ENCODE data around the gene ADAMTS2. TPM values are rescaled to one million over a fixed set of nuclear protein-coding genes. Genes with fewer than 3 reads are reported as not detected.
A peak's percentile ranks its signal among the peaks of the same experiment; 100 is the strongest.

Gene ADAMTS2
- total RNA-seq, 1 donor from 2014 or later, result 29.7 TPM

GRCh38 chr5:179306191-179307012 lies 38.9 kb downstream of the ADAMTS2 start:
- H3K4me1 ChIP-seq (ENCODE audit: control insufficient read depth in 3 of 3, insufficient read depth in 3 of 3, low read length in 3 of 3), result peaks cover 0 to 12% (median 7%) of the 10 kb centered on the region in 3 donors
- H3K27ac ChIP-seq (ENCODE audit: low read depth, low read length), result no peak overlapping the region
- H3K27me3 ChIP-seq (ENCODE audit: control insufficient read depth in 3 of 3, insufficient read depth in 3 of 3, low read length in 3 of 3), result no peaks in the 10 kb centered on the region
- no peak overlapping the region for H3K9ac ChIP-seq (ENCODE audit: low read depth in 1 of 3, low read length in 3 of 3)
- no peak overlapping the region for H3K4me3 ChIP-seq (ENCODE audit: low read length in 3 of 3)
- H3K9me3 ChIP-seq (ENCODE audit: control insufficient read depth in 3 of 3, low read length in 3 of 3), result peaks cover 0 to 2% (median 0%) of the 10 kb centered on the region in 3 donors
- no peaks in the 10 kb centered on the region for H3K36me3 ChIP-seq (ENCODE audit: control insufficient read depth in 3 of 3, insufficient read depth in 3 of 3, low read length in 3 of 3)

- Histone ChIP-seq H3K36me3 (ENCODE audit: control insufficient read depth in 3 of 3, insufficient read depth in 3 of 3, low read length in 3 of 3) (no peaks in the 10 kb centered on the region), H3K4me1 (ENCODE audit: control insufficient read depth in 3 of 3, insufficient read depth in 3 of 3, low read length in 3 of 3) (peaks cover 0 to 15% (median 12%) of the 10 kb centered on the region in 3 donors), H3K9ac (ENCODE audit: low read depth in 1 of 3, low read length in 3 of 3) (no peak overlapping the region), H3K4me3 (ENCODE audit: low read length in 3 of 3) (no peak overlapping the region), H3K27me3 (ENCODE audit: control insufficient read depth in 3 of 3, insufficient read depth in 3 of 3, low read length in 3 of 3) (no peaks in the 10 kb centered on the region), H3K27ac (ENCODE audit: low read depth, low read length) (peak overlapping the region; percentile 17), H3K9me3 (ENCODE audit: control insufficient read depth in 3 of 3, low read length in 3 of 3) (peaks cover 0 to 2% (median 0%) of the 10 kb centered on the region in 3 donors)
Measured at GRCh38 chr5:179304871-179305270, 40.4 kb downstream of the ADAMTS2 start.

DNA sequence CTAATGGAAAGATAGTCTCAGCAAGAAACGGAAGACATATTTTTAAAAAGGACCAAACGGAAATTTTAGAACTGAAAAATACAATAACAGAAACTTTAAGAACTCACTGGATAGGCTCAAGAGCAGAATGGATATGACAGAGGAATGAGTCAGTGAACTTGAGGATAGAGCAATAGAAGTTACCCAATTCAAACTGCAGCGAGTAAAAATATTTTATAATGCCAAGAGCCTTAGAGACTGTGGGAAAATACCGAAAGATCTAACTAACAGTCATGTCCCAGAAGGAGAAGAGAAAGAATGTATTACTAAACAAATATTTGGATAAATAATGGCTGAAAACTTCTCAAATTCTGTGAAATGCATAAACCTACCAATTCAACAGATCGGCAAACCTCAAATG lies 40.8 kb downstream of the ADAMTS2 start:
- peaks cover 0 to 15% (median 12%) of the 10 kb centered on the region in 3 donors for H3K4me1 ChIP-seq (ENCODE audit: control insufficient read depth in 3 of 3, insufficient read depth in 3 of 3, low read length in 3 of 3)
- H3K27me3 ChIP-seq (ENCODE audit: control insufficient read depth in 3 of 3, insufficient read depth in 3 of 3, low read length in 3 of 3), result no peaks in the 10 kb centered on the region
- peaks cover 0 to 2% (median 0%) of the 10 kb centered on the region in 3 donors for H3K9me3 ChIP-seq (ENCODE audit: control insufficient read depth in 3 of 3, low read length in 3 of 3)
- H3K27ac ChIP-seq (ENCODE audit: low read depth, low read length), result peak overlapping the region; percentile 17
- H3K9ac ChIP-seq (ENCODE audit: low read depth in 1 of 3, low read length in 3 of 3), result no peak overlapping the region
- H3K4me3 ChIP-seq (ENCODE audit: low read length in 3 of 3), result no peak overlapping the region
- no peaks in the 10 kb centered on the region for H3K36me3 ChIP-seq (ENCODE audit: control insufficient read depth in 3 of 3, insufficient read depth in 3 of 3, low read length in 3 of 3)

GRCh38 chr5:179303451-179304200 lies 41.6 kb downstream of the ADAMTS2 start:
- H3K9me3 ChIP-seq (ENCODE audit: control insufficient read depth in 3 of 3, low read length in 3 of 3), result peaks cover 0 to 2% (median 0%) of the 10 kb centered on the region in 3 donors
- H3K36me3 ChIP-seq (ENCODE audit: control insufficient read depth in 3 of 3, insufficient read depth in 3 of 3, low read length in 3 of 3), result no peaks in the 10 kb centered on the region
- H3K4me1 ChIP-seq (ENCODE audit: control insufficient read depth in 3 of 3, insufficient read depth in 3 of 3, low read length in 3 of 3), result peaks cover 0 to 15% (median 12%) of the 10 kb centered on the region in 3 donors
- H3K27ac ChIP-seq (ENCODE audit: low read depth, low read length), result peak overlapping the region; percentile 31
- no peaks in the 10 kb centered on the region for H3K27me3 ChIP-seq (ENCODE audit: control insufficient read depth in 3 of 3, insufficient read depth in 3 of 3, low read length in 3 of 3)
- no peak overlapping the region for H3K9ac ChIP-seq (ENCODE audit: low read depth in 1 of 3, low read length in 3 of 3)
- H3K4me3 ChIP-seq (ENCODE audit: low read length in 3 of 3), result no peak overlapping the region

DNA sequence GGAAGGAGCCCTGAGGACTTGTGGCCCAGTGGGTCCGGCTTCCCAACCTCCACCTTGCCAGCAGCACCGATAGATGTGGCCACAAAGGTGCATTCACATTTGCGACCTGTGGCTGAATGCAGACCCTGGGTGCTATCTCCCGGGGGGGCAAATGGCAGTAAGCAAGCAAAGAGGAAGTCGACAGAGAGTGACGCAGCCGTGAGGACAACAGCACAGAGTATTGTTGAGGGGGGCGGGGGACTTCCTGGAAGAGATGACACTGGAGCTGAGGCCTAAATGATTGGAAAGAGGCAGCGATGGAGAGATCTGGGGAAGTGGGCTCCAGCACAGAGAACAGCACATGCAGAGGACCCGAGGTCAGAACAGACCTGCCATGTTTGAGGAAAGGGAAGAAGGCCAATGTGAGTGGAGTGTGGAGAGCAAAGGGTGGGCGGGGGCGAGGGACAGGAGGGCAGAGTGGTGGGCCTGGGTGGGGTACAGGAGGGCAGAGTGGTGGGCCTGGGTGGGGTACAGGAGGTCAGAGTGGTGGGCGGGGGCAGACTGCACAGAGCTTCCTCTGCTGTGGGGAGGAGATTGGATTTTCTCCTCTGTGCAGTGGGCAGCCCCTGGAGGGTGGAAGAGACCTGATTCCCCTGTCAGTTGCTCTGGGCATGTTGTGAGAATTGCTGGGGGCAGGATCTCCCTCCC lies 42.6 kb downstream of the ADAMTS2 start:
- Histone ChIP-seq H3K9me3 (ENCODE audit: control insufficient read depth in 3 of 3, low read length in 3 of 3) (peaks cover 0 to 2% (median 0%) of the 10 kb centered on the region in 3 donors), H3K36me3 (ENCODE audit: control insufficient read depth in 3 of 3, insufficient read depth in 3 of 3, low read length in 3 of 3) (no peaks in the 10 kb centered on the region), H3K9ac (ENCODE audit: low read depth in 1 of 3, low read length in 3 of 3) (no peak overlapping the region), H3K27ac (ENCODE audit: low read depth, low read length) (no peak overlapping the region), H3K4me3 (ENCODE audit: low read length in 3 of 3) (no peak overlapping the region), H3K4me1 (ENCODE audit: control insufficient read depth in 3 of 3, insufficient read depth in 3 of 3, low read length in 3 of 3) (peaks cover 0 to 9% (median 8%) of the 10 kb centered on the region in 3 donors), H3K27me3 (ENCODE audit: control insufficient read depth in 3 of 3, insufficient read depth in 3 of 3, low read length in 3 of 3) (no peaks in the 10 kb centered on the region)

GRCh38 chr5:179301796-179302195 lies 43.5 kb downstream of the ADAMTS2 start:
- H3K9ac ChIP-seq (ENCODE audit: low read depth in 1 of 3, low read length in 3 of 3), result no peak overlapping the region

DNA sequence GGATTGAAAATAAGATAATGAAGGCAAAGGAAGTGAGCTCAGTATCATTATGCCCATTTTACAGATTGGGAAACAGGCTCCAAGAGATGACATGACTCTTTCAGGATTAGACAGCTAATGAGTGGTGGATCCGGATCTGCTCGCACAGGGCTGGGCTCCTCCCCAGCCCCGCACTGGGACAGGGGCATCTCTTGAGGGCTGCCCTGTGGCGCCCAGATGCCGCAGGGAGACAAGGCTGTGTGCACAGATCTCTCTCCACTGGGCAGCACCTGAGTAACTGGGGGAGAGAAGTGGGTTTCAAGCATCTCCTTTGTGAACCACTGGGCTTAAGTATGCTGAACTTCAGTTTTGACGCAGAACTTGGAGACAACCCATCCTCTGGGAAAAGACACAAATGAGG lies 43.9 kb downstream of the ADAMTS2 start:
- Histone ChIP-seq H3K27ac (ENCODE audit: low read depth, low read length) (no peak overlapping the region), H3K4me3 (ENCODE audit: low read length in 3 of 3) (no peak overlapping the region), H3K36me3 (ENCODE audit: control insufficient read depth in 3 of 3, insufficient read depth in 3 of 3, low read length in 3 of 3) (no peaks in the 10 kb centered on the region), H3K9ac (ENCODE audit: low read depth in 1 of 3, low read length in 3 of 3) (no peak overlapping the region), H3K4me1 (ENCODE audit: control insufficient read depth in 3 of 3, insufficient read depth in 3 of 3, low read length in 3 of 3) (peaks cover 0 to 9% (median 8%) of the 10 kb centered on the region in 3 donors), H3K9me3 (ENCODE audit: control insufficient read depth in 3 of 3, low read length in 3 of 3) (peaks cover 0 to 2% (median 0%) of the 10 kb centered on the region in 3 donors), H3K27me3 (ENCODE audit: control insufficient read depth in 3 of 3, insufficient read depth in 3 of 3, low read length in 3 of 3) (no peaks in the 10 kb centered on the region)

More at GRCh38 chr5:179301796-179302195, 43.5 kb downstream of the ADAMTS2 start:
- no peak overlapping the region for H3K27ac ChIP-seq (ENCODE audit: low read depth, low read length)
- no peaks in the 10 kb centered on the region for H3K36me3 ChIP-seq (ENCODE audit: control insufficient read depth in 3 of 3, insufficient read depth in 3 of 3, low read length in 3 of 3)
- no peak overlapping the region for H3K4me3 ChIP-seq (ENCODE audit: low read length in 3 of 3)
- peaks cover 0 to 9% (median 8%) of the 10 kb centered on the region in 3 donors for H3K4me1 ChIP-seq (ENCODE audit: control insufficient read depth in 3 of 3, insufficient read depth in 3 of 3, low read length in 3 of 3)
- peaks cover 0 to 2% (median 0%) of the 10 kb centered on the region in 3 donors for H3K9me3 ChIP-seq (ENCODE audit: control insufficient read depth in 3 of 3, low read length in 3 of 3)
- H3K27me3 ChIP-seq (ENCODE audit: control insufficient read depth in 3 of 3, insufficient read depth in 3 of 3, low read length in 3 of 3), result no peaks in the 10 kb centered on the region

DNA sequence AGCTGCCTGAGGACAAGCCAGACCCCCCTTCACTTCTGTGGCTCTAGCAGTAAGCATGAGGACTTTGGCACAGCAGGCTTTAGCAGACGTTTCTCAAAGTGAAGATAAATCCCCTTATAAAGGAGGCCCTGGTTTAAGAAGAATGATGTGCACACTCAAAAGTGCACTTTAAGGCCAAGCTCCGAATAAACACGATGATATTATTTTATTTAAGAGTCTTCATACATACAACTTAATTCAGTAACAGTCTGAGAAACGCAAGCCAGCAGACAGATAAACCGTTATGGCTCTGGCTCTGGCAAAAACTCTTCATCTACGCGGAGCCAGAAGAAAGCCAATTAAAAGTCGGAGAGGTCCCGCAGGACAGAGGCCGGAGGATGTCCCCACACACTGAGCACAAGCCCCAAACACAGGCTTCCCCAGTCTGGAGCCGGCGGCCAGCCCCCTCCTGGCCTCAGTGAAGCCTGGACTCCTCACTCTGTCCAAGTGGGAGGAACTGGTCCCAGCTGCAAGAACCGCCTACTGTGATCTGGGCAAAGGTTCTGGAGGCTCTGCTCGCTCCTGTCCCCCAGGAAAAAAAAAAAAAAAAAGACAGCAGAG lies 44.6 kb downstream of the ADAMTS2 start:
- peaks cover 0 to 2% (median 0%) of the 10 kb centered on the region in 3 donors for H3K9me3 ChIP-seq (ENCODE audit: control insufficient read depth in 3 of 3, low read length in 3 of 3)
- no peak overlapping the region for H3K27ac ChIP-seq (ENCODE audit: low read depth, low read length)
- H3K4me3 ChIP-seq (ENCODE audit: low read length in 3 of 3), result no peak overlapping the region
- no peaks in the 10 kb centered on the region for H3K27me3 ChIP-seq (ENCODE audit: control insufficient read depth in 3 of 3, insufficient read depth in 3 of 3, low read length in 3 of 3)
- H3K36me3 ChIP-seq (ENCODE audit: control insufficient read depth in 3 of 3, insufficient read depth in 3 of 3, low read length in 3 of 3), result no peaks in the 10 kb centered on the region
- no peak overlapping the region for H3K9ac ChIP-seq (ENCODE audit: low read depth in 1 of 3, low read length in 3 of 3)
- peaks cover 2 to 9% (median 8%) of the 10 kb centered on the region in 3 donors for H3K4me1 ChIP-seq (ENCODE audit: control insufficient read depth in 3 of 3, insufficient read depth in 3 of 3, low read length in 3 of 3)

DNA sequence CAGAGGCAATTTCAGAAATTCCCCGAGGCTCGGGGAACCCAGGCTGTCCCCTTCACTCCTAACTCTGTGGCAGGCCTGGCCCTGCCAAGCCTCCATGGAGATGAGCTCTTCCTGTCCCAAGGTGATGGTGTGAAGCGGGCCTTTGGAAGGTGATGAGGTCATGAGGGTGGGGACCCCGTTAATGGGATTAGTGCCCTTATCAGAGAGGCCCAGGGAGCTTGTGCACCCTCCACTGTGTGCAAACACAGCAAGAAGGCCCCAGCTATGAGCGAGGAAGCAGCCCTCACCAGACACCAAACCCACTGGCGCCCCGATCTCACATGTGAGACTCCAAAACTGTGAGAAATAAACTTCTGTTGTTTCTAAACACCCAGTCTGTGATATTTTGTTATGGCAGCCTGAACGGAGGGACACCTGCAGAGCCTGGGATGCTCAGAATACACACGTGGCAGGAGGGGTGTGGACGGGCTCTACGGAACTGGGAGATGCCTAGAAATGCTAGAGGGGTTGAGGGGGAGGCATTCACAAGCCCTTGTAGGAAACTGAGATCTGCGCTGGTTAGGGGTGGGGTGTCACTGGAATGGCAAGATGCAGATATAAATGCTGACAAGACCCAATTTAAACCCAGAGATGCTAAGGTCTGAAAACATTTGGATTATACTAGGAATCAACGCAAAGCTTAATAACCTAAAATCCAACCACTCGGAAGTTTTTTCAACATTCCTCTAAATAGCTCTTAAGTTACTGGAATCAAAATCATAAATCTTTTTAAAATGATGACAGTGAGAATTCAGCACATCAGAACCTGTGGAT lies 46.9 kb downstream of the ADAMTS2 start:
- H3K27me3 ChIP-seq (ENCODE audit: control insufficient read depth in 3 of 3, insufficient read depth in 3 of 3, low read length in 3 of 3), result no peaks in the 10 kb centered on the region
- H3K36me3 ChIP-seq (ENCODE audit: control insufficient read depth in 3 of 3, insufficient read depth in 3 of 3, low read length in 3 of 3), result no peaks in the 10 kb centered on the region
- H3K4me3 ChIP-seq (ENCODE audit: low read length in 3 of 3), result no peak overlapping the region
- no peak overlapping the region for H3K27ac ChIP-seq (ENCODE audit: low read depth, low read length)
- no peak overlapping the region for H3K9ac ChIP-seq (ENCODE audit: low read depth in 1 of 3, low read length in 3 of 3)
- H3K4me1 ChIP-seq (ENCODE audit: control insufficient read depth in 3 of 3, insufficient read depth in 3 of 3, low read length in 3 of 3), result peaks cover 13 to 16% (median 15%) of the 10 kb centered on the region in 3 donors
- no peaks in the 10 kb centered on the region for H3K9me3 ChIP-seq (ENCODE audit: control insufficient read depth in 3 of 3, low read length in 3 of 3)

Measured in skeletal muscle tissue (tissue), 4 donors.